Vagina (tissue), 2 donors: ENCODE results near the gene WDR48.

Experiments
- POLR2A ChIP-seq, 2 donors: fragments of 450-650 bp; IDR thresholded peaks; one replicate each; pipeline ENCODE4 v1.6.1; 2017; ENCODE audit warnings: antibody characterized with exemption in 2 of 2, mild to moderate bottlenecking in 2 of 2, moderate library complexity in 2 of 2
- TF ChIP-seq, protein P1 (sequence below), 3 experiments: fragments of 450-650 bp in 2 of 3; fragments of 200-600 bp in 1 of 3; sonication (generic) in 1 of 3; IDR thresholded peaks; one replicate each; pipeline ENCODE4 v1.5.1; 2017 to 2019; ENCODE audit warnings: antibody characterized with exemption in 3 of 3, mild to moderate bottlenecking in 2 of 3, moderate library complexity in 2 of 3

DNA sequence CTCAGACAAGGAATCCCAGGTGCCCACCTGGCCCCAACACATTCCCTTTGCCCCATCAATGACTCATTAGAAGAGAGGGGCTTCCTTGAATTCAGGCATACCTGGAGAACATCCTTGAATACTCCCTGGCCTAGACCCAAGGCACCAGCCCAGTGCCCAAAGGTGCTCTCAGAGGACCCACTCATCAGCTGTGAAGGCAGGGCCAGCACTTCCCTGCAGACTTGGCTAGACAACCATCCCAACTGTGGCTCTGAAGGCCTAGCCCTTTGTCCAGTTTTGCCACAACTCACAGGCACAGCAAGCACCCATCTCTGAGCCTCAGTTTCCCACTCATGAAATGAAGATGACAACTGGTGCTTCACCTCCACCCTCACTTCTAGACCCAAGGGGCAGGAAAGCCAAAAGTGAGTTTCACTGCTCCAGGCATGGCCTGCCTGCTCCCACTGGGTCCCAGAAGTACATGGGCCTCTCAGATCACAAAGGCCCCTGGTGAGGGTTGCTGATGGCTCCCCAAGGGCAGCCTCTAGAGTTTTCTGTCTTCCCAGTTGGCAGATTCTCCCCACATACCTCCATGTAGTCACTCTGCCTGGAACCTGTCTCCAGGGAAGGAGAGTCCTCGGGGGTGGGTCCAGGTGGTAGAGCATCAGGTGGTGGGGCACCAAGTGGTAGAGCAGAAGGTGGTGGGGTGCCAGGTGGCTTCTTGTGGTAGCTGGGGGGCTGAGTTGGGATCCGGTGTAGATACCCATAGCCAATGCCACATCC lies 48.1 kb downstream of the WDR48 start:
- TF ChIP-seq, protein P1, sequence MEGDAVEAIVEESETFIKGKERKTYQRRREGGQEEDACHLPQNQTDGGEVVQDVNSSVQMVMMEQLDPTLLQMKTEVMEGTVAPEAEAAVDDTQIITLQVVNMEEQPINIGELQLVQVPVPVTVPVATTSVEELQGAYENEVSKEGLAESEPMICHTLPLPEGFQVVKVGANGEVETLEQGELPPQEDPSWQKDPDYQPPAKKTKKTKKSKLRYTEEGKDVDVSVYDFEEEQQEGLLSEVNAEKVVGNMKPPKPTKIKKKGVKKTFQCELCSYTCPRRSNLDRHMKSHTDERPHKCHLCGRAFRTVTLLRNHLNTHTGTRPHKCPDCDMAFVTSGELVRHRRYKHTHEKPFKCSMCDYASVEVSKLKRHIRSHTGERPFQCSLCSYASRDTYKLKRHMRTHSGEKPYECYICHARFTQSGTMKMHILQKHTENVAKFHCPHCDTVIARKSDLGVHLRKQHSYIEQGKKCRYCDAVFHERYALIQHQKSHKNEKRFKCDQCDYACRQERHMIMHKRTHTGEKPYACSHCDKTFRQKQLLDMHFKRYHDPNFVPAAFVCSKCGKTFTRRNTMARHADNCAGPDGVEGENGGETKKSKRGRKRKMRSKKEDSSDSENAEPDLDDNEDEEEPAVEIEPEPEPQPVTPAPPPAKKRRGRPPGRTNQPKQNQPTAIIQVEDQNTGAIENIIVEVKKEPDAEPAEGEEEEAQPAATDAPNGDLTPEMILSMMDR (IDR thresholded peaks at IDR 0.05): no peak
- no peak for TF ChIP-seq POLR2A (IDR thresholded peaks at IDR 0.05)
